GM08714 (cell line): ENCODE results near the gene TAB3.

Experiments used
- H3K4me3 ChIP-seq: fragments of 200-500 bp; sonication (Bioruptor generic); 2 replicates; pipeline ENCODE4 v1.5.1; 2014; ENCODE audit warnings: mild to moderate bottlenecking, low read length, inconsistent platforms
- ZNF274 ChIP-seq: IDR thresholded peaks from 2 replicates; pipeline ENCODE4 v1.6.1; 2012; ENCODE audit warnings: mild to moderate bottlenecking, low read depth, low read length

TAB3 gene

DNA sequence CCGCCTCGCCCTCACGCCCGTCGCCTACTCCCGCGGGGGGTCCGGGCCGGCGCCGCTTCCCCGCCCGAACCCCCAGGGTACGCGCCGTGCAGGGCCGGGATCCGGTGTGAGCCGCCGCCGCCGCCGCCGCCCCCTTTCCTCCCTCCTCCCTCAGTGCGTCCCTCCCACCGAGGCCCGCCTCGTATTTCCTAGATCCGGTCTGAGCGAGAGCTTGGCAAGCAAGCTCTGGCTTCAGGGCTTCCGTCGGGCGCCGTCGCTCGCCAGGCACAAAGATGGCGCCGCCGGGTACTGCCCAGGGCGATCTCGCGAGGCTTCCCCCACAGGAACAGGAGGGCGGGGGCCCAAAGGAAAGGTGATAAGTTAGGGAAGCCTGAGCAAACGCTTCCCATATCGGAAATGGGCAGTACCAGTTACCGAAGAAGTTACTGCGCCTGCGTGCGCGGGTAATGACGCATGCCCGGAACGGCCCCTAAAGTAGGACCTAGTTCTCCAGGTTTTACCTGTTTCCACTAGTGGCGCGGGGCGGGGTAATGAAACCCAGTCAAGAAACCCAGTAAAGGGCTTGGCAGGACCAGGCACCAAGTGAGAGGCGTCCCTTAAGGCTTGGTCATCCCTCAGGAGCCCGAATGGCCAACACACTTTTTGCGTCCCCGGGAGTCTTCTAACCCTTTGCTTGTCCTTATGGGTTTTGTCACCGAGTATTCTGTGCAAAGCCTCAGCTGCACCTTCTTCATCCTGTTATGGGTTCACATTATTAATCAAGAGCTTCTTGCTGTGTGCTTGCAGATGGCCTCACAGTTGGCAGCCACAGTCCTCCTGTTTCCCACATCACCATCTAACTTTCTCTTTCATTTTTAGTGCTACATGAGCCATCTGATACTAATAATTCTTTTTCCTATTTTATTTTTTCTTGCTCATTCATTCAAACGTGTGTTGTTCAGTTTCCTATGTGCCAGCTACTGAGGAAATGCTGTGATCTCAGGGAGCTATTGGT lies at the start of gene TAB3:
Gene TAB3 (minus strand): TSS at position 108 of the 994 bp plus-strand sequence. CDS start 29,666 bp downstream, outside the sequence.
- peak within 1 kb of the TSS; percentile 94 for H3K4me3 ChIP-seq
- TF ChIP-seq ZNF274, result no peak

DNA sequence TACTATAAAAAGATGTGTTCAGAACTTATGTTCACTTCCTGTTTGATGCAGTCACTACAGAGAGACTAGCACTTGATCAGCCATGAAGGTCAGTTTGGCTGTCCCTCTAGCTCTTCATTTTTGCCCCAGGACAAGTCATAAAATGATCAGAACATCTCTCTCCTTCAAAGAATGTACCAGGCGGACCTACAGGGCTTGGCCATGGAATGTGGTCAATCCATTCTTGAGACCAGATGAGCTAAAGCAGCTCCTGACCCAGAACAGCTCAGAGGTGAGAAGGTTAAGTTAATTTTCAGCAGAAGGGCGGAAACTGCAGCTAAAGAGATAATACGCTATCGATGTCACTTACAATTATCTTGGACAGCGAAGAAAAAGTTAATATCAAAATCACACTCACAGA lies 49.2 kb upstream of the TAB3 start:
- TF ChIP-seq ZNF274, result no peak
- no peak overlapping the region for H3K4me3 ChIP-seq

- TF ChIP-seq ZNF274, result no peak
- no peak overlapping the region for H3K4me3 ChIP-seq
These were observed 46.9 kb upstream of the TAB3 start for GRCh38 chrX:30935985-30936384.

GRCh38 chrX:30931920-30932319 lies 42.9 kb upstream of the TAB3 start:
- no peak for TF ChIP-seq ZNF274

GRCh38 chrX:30930679-30931078 lies 41.6 kb upstream of the TAB3 start:
- H3K4me3 ChIP-seq, result no peak overlapping the region
- TF ChIP-seq ZNF274, result no peak

More at GRCh38 chrX:30931920-30932319, 42.9 kb upstream of the TAB3 start:
- H3K4me3 ChIP-seq, result no peak overlapping the region

- no peak overlapping the region for H3K4me3 ChIP-seq
- TF ChIP-seq ZNF274, result no peak
These were observed 41.1 kb upstream of the TAB3 start for GRCh38 chrX:30930143-30930542.

GRCh38 chrX:30920271-30920670 lies 31.2 kb upstream of the TAB3 start:
- no peak overlapping the region for H3K4me3 ChIP-seq
- TF ChIP-seq ZNF274, result no peak

GRCh38 chrX:30918480-30918879 lies 29.4 kb upstream of the TAB3 start:
- TF ChIP-seq ZNF274, result no peak
- H3K4me3 ChIP-seq, result no peak overlapping the region

DNA sequence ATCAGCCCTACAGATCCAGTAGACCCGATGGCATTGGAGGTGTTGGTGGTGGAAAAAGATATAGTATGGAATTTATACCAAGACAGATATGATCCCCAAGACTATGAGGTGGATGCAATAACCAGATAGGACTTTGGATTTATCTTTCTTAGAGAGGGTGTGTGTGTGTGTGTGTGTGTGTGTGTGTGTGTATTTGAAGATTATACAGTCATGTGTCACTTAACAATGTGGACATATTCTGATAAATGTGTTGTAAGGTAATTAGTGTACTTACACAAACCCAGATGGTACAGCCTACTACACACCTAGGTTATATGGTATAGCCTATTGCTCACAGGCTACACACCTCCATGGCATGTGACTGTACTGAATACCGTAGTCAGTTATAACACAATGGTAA lies 24.4 kb upstream of the TAB3 start:
- TF ChIP-seq ZNF274, result no peak
- H3K4me3 ChIP-seq, result no peak overlapping the region

DNA sequence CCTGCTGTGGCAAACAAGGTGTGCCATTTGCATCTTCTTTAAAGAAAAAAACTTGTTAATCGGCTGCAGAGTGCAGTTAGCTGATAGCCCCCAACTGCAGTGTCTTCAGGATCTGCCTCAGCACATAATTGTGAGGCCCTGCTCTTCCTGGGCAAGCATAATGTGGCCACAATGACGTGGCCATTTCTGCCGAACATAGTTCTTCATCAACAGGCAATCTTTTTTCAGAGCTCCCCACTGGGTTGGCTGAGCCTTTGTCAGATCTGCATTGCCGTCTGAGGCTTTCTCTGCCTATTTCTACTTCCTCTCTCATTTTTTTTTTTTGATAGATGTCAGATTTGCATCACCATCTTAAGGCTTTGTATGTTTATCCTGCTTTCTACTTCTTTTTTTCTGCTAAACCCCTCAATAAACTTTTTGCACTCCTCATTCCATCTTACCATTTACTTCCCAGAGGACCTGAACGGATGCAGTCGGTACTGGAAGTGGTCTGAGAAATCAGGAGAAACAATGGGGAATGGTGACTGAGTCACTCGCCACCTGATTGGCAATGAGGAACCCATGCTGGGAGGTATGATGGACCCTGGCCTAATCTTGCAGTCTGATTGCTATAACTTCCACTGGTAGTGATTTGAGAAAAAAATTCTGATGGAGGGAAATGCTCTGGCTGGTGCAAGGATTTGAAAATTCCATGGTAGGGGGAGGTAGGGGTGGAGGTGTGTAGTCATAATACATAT lies 21.2 kb upstream of the TAB3 start:
- TF ChIP-seq ZNF274, result no peak
- H3K4me3 ChIP-seq, result no peak overlapping the region

DNA sequence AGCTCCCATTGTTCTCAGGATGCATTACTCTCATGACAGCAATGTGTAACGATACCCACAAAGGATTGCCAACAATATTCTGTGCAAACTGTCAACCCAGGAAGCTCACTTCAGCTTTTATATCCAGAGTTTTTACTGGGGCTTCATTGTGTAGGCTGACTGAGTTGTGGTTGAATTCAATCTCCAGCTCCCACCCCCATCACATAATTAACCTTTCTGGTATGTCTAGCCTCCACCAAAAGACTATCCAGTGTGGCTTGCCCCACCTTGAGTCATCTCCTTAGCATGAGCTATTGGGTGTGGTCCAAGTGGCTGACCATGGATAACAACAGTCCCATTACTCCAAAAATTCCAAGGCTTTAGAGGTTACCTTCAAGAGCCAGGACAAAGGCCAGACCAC lies 17.7 kb upstream of the TAB3 start:
- no peak for TF ChIP-seq ZNF274
- H3K4me3 ChIP-seq, result no peak overlapping the region

DNA sequence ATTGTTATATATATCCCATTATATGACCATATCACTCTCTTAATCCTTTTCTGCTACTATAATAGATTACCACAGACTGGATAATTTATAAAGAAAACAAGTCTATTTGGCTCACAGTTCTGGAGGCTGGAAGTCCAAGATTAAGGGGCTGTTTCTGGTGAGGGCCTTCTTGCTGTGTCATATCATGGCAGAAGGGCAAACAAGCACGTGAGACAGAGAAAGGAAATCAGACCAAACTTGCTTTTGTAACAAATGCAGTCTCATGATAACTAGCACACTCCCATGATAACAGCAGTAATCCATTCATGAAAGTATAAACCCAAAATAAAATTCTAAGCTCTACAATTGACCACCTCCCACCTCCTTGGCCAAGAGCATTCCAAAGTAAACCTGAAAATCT lies 16.3 kb upstream of the TAB3 start:
- TF ChIP-seq ZNF274, result no peak
- H3K4me3 ChIP-seq, result no peak overlapping the region

- H3K4me3 ChIP-seq, result no peak overlapping the region
- no peak for TF ChIP-seq ZNF274
These were observed 15.6 kb upstream of the TAB3 start for GRCh38 chrX:30904632-30905031.

DNA sequence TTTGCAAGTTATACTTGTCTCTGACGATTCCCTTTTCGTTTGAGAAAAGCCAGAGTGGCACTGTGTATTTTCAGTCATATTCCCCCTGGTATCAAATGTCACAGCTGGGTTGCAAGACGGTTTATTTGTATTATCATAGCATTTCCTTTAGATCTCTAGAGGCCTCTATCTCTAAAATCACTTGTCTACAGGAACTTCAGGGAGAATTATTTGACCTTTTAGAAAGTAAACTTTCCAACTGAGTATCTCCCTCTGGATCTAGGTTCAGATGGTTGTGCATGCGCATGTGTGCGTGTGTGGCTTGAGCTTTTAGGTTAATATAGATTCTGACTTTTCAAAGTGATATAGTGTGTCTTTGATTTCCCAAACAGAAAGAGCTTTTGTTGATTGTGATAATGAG lies 15.1 kb upstream of the TAB3 start:
- no peak for TF ChIP-seq ZNF274
- H3K4me3 ChIP-seq, result no peak overlapping the region

DNA sequence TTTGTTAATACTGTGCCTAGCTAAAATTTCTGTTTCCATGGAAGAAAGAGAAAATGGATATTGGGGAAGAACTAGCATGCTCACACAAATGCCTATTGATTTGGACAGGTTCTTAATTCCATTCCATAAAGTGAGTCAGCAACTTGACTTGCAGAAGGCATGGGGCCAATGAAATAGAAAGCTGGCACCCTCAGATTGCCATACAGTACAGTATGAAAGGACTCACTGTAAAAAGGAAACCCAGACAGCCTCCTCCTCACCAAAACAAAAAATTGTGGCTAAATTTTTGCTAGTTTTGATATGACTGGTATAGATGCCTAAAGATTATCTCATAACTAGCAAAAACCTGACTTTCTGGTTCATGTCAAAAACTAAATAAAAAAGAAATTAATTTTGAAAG lies 11.2 kb upstream of the TAB3 start:
- no peak for TF ChIP-seq ZNF274
- no peak overlapping the region for H3K4me3 ChIP-seq
